ENCODE measurements around the gene MAML3. TPM values are rescaled to one million over a fixed set of nuclear protein-coding genes. Genes with fewer than 3 reads are reported as not detected.

Gene MAML3
- total RNA-seq, 4 donors from 2014 or later, result 2.4 to 50.5 (median 17.8) TPM

- H3K4me1 ChIP-seq, result no peaks in the 10 kb centered on the region
- no peak overlapping the region for H3K4me3 ChIP-seq
- no peak overlapping the region for H3K27ac ChIP-seq
- no peaks in the 10 kb centered on the region for H3K36me3 ChIP-seq
- H3K27me3 ChIP-seq, result no peaks in the 10 kb centered on the region
- DNase-seq, result no peak
- TF ChIP-seq POLR2A (IDR thresholded peaks at IDR 0.05) (no peak), CTCF (IDR thresholded peaks at IDR 0.05) (no peak)
- intact Hi-C loops (cut with DNase I; ENCODE audit: low total_unique reads), result no loop called here
- H3K9me3 ChIP-seq, result no peaks in the 10 kb centered on the region
Observed at GRCh38 chr4:139672215-139672614, 481.8 kb downstream of the MAML3 start.

GRCh38 chr4:139670775-139671174 lies 483.2 kb downstream of the MAML3 start:
- no peak overlapping the region for H3K4me3 ChIP-seq
- no peak overlapping the region for H3K27ac ChIP-seq
- intact Hi-C loops (cut with DNase I; ENCODE audit: low total_unique reads), result no loop called here
- no peaks in the 10 kb centered on the region for H3K4me1 ChIP-seq
- no peaks in the 10 kb centered on the region for H3K27me3 ChIP-seq
- TF ChIP-seq POLR2A (IDR thresholded peaks at IDR 0.05), result no peak
- no peak for TF ChIP-seq CTCF (IDR thresholded peaks at IDR 0.05)
- H3K9me3 ChIP-seq, result no peaks in the 10 kb centered on the region
- no peaks in the 10 kb centered on the region for H3K36me3 ChIP-seq
- DNase-seq, result no peak

DNA sequence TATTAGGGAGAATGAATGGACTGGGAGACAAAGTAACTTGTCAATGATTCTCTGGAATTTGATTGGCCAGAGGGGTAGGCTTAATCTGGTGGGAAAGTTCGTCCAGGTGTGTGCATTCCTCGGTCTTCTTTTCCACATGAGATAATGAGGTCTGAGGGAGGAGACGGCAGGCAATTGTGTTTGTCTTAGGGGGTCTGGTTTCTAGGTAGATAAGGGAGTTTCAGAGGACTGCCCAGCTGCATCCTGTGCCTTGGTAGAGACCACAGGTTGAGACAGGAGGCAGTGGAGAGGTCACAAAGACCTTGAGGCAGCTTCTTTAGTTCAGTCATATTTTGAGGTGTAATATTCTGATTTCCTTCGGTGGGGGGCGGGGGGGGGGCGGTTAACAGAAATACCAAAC lies 484.1 kb downstream of the MAML3 start:
- Histone ChIP-seq H3K27ac (no peak overlapping the region), H3K4me3 (no peak overlapping the region), H3K36me3 (no peaks in the 10 kb centered on the region), H3K4me1 (no peaks in the 10 kb centered on the region), H3K9me3 (no peaks in the 10 kb centered on the region), H3K27me3 (no peaks in the 10 kb centered on the region)
- TF ChIP-seq CTCF (IDR thresholded peaks at IDR 0.05) (no peak), POLR2A (IDR thresholded peaks at IDR 0.05) (no peak)
- DNase-seq, result no peak
- intact Hi-C loops (cut with DNase I; ENCODE audit: low total_unique reads), result no loop called here

- TF ChIP-seq POLR2A (IDR thresholded peaks at IDR 0.05) (no peak), CTCF (IDR thresholded peaks at IDR 0.05) (no peak)
- Histone ChIP-seq H3K9me3 (no peaks in the 10 kb centered on the region), H3K36me3 (no peaks in the 10 kb centered on the region), H3K27ac (no peak overlapping the region), H3K4me1 (no peaks in the 10 kb centered on the region), H3K27me3 (no peaks in the 10 kb centered on the region), H3K4me3 (no peak overlapping the region)
- intact Hi-C loops (cut with DNase I; ENCODE audit: low total_unique reads), result no loop called here
- no peak for DNase-seq
Observed at GRCh38 chr4:139669335-139669734, 484.6 kb downstream of the MAML3 start.

GRCh38 chr4:139668658-139669201 lies 485.3 kb downstream of the MAML3 start:
- TF ChIP-seq POLR2A (IDR thresholded peaks at IDR 0.05) (no peak), CTCF (IDR thresholded peaks at IDR 0.05) (no peak)
- Histone ChIP-seq H3K4me3 (no peak overlapping the region), H3K27me3 (no peaks in the 10 kb centered on the region), H3K36me3 (no peaks in the 10 kb centered on the region), H3K4me1 (no peaks in the 10 kb centered on the region), H3K27ac (no peak overlapping the region), H3K9me3 (no peaks in the 10 kb centered on the region)
- DNase-seq, result no peak
- intact Hi-C loops (cut with DNase I; ENCODE audit: low total_unique reads), result no loop called here

Measured in uterus (tissue), 4 donors.